HG03460 (cell line): Measurements from ENCODE around the gene BCR.

ENCODE experiments used
- ATAC-seq: cut with Tn5 transposase; IDR thresholded peaks from one replicate; pipeline ENCODE4 v1.9.1; 2021; ENCODE audit not compliant: unreplicated experiment

The BCR gene

GRCh38 chr22:23227380-23227779, 47.1 kb downstream of the BCR start:
- ATAC-seq = no peak

DNA sequence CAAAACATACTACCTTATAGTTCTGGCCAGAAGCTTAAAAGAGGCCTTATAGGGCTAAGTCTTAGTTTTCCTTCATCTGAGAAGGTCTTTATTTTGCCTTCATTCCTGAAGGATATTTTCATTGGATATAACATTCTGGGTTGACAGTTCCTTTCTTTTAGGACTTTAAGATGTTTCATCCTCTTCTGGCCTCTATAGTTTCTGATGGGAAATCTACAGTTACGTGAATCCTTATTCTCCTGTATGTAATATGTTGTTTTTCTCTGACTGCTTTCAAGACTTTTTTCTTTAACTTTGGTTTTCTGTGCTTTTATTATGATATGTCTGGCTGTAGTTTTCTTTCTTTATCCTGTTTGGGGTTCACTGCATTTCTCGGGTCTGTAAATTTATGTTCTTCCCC, 48.2 kb downstream of the BCR start:
- ATAC-seq = no peak

- ATAC-seq = no peak
These were observed 49.3 kb downstream of the BCR start for GRCh38 chr22:23229646-23230045.

GRCh38 chr22:23230348-23231068, 50.2 kb downstream of the BCR start:
- no peak for ATAC-seq

GRCh38 chr22:23231471-23232093, 51.3 kb downstream of the BCR start:
- ATAC-seq = no peak

DNA sequence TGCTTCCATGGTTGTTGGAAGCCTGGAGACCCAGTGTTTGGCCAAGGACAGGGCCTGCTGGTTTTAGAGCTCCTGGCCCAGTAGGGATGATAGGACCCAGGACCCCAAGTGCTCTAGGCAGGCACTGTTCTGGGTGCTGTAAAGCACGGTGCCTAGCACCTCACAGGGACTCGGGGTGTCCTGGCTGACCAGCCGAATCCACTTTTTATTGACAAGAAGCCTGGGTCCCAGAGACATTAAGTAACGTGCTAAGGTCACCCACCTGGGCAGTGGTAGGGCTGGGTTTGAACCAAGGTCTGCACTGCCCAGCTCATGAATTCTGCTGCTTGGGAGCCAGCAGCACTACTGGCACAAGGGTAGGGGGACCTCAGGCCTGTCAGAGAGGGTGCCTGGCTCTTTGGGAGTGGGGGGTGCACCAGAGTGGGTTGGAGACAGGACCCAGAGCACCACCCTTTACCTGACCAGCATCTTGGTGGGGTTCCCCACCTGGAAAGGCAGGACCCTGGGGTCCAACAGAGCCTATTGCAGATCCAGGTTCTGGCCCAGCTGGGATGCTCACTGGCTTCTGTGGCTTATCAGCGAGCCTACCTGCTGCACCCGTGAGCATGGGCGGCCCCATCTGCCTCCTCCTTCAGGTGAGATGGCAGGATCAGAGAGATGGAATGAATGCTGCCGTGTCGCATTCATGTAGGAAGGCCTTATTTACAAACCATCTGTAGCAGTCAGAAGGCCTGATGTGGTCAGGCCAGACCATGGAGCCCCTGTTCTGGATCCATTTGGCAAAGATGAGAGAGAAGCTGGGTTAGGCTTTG, 52.0 kb downstream of the BCR start:
- no peak for ATAC-seq

GRCh38 chr22:23233084-23233531, 52.8 kb downstream of the BCR start:
- ATAC-seq = no peak

DNA sequence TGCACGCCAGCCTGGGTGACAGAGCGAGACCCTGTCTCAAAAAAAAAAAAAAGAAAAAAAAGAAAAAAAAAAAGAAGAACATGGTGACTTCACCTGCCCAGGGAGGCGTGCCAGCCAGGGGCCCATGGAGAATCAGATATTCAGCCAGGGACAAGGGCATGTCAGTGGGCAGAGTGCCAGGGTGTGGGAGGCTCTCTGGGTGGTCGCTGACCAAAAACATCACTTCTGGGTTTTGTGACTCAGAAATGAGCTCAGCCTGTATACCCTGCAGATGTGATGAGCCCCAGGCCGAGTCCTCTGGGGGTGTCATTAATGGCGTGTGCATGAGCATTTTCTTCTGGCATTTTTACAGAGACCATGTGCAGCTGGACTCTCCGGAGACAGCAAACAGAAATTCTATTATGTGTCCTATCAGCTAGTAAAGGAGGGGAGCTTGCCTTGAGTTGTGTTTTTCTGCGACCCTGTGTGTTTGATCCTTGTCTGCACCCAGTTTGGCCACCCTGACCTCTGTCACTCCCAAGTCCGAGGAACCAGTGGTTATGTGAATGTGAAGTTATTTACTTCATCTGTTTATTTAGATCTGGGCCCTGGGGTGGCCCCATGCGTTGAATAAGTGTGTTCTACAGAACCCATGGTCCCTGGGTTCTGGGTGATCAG, 53.6 kb downstream of the BCR start:
- no peak for ATAC-seq

DNA sequence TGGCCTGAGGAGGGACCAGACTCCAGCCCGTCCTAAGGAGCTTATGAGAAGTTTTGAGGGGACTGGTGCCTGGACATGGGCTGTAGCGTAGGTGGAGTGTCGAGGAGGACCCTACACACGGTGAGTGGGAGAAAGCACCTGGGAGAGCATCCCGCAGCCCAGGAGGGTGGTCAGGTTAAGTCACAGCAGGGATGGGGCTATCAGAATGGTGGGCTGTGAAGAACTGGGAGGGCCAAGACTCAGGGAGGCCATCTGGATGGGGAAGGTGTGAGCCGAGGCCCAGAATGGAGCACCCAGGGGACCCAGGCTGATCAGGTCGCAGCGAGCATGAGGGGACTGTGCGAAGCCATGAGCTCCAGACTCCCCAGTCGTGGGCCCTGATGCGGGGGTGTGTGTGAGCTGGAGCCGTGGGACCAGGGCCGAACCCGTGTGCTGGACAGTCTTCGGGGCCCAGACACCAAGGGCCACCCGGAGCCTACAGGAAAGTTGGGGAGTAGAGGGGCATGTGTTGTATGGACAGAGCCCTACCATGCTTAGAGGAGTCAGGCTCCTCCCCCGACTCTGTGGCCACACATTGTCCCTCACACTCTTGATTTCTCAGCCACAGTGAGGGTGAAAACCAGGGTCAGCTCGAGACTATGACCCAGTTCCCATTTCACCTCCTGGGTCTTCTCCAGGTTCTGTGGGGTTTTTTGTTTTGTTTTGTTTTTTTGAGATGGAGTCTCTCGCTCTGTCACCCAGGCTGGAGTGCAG, 54.3 kb downstream of the BCR start:
- no peak for ATAC-seq

- no peak for ATAC-seq
These were observed 55.1 kb downstream of the BCR start for GRCh38 chr22:23235425-23235824.

GRCh38 chr22:23236026-23236425, 55.7 kb downstream of the BCR start:
- ATAC-seq = no peak

GRCh38 chr22:23236440-23237184, 56.3 kb downstream of the BCR start:
- ATAC-seq = no peak

- no peak for ATAC-seq
These were observed 57.0 kb downstream of the BCR start for GRCh38 chr22:23237201-23237798.

GRCh38 chr22:23237841-23238240, 57.5 kb downstream of the BCR start:
- ATAC-seq = no peak

DNA sequence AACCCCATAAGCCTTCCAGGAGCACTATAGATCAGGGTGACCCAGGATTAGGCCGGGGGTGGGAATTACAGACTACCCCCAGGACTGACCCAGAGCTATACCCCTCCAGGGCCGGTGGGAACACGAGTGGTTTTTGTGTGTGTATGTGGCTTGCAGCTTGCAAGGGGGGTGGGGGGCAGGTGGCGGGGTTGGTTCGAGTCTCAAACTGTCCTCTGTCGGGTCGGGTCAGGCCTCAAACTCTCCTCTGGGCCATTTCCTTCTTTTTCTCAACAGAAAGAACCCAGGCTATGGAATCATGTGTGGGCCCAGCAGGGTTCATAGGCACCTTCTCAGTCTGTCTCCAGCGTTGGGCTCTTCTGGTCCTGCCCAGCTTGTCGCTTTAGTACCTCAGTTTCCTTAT, 58.4 kb downstream of the BCR start:
- no peak for ATAC-seq

DNA sequence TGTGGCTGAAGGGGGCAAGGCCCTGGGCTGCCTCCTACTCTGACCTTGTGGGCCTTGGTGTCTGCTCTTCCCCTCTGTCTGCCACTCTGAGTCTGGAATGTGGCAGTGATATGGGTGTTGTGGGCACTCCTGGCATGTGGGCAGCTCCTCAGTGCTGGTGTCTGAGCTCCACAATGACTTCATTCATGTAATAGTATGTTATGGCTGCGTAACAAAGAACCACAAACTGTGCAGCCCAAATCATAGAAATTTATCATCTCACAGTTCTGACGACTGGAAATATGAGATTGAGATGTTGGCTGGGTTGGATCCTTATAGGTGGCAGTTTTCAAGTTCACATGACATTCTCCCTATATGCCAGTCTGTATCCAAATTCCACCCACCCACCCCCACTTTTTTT, 59.1 kb downstream of the BCR start:
- ATAC-seq = no peak

- ATAC-seq = no peak
These were observed 60.5 kb downstream of the BCR start for GRCh38 chr22:23240639-23241389.

DNA sequence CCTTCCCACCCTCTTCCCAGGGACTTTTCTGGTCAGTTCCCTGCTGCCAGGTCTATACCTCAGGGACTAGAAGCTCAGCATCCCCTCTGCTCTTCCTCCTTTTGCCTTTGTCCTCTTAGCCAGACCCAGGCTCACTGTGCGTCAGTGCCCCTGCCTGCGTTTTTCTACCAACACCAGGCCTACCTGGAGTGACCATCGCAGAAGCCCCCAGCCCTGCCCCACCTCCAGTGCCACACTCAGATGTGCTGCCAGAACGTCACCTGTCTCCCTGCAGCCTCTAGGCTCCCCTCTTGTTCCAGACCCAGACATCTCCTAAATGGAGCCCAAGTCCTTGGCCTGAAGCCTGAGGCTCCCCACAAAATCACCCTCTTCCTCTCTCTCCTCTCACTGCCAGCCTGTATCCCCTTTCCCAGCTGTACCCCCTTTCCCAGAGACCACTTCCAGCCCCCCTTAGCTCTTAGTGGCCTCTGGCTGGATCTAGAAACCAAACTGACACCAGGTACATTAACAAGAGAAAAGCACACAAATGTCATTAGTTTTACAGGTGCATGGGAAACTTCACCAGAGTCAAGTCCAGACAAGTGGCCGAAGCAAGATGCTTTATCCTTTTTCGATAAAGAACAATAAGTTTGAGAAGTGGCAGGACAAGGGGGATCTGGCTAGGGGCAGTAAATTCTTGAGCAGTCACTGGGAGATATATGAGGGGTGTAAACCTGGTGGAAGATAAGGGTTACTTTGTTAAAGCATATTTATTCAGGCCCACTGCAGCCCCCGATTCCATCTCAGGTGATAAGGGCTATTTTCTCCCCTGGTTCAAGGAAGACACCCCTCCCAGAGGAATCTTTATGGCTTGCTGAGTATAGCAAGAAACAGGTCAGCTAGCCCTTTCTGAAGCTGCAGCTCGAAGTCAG, 61.5 kb downstream of the BCR start:
- ATAC-seq = no peak
